NOMO-1 treated with dmso at 0.1 percent for 144 hours (cell line): Measurements from ENCODE around the gene FKBP6.
"Not testable (repeated sequence)": the region's sequence is repeated elsewhere in the genome, so short reads cannot be mapped to it uniquely, and the experiment has no call there.

Experiments
- DNase-seq: peaks from one replicate; lab custom pipeline; 2025; ENCODE audit not compliant: unreplicated experiment; lab: John Stamatoyannopoulos, UW

FKBP6 gene

DNA sequence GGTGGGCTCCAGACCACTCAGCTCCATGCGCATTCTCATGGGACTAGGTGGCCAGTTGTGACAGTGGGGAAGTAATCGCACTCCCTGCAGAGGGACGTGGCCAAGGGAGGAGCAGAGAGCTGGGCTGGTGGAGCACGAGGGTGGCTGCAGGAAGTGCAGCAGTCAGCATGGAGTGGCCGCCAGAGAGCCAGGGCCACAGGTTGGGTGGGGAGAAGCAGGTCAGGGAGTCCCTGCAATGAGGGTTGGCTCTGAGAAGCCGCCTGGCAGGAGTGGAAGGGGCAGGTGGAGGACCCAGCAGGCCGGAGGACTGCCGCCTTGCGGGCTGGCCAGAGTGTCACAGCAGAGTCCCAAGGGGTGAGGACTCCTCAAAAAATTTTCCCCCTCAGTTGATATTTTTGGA, 26.2 kb downstream of the FKBP6 start:
- DNase-seq = no peak

DNA sequence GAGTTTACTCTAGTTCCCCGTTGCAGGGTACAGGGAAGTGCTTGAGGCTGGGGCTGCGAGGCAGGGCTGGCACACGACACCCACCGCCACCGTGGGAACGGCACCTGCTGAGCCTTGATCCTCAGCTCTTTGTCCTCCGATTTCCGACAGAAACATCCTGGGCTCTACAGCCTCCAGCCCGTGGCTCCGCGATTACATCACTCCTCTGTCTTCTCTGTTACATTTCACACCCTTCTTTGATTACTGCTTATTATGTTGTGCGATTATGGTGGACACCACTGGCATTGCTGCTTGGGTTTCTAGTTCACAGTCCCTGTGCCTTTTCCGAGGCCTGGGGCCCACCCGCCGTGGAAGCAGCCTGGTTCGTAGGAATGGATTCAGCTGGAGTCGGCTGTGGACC, 26.9 kb downstream of the FKBP6 start:
- no peak for DNase-seq

DNA sequence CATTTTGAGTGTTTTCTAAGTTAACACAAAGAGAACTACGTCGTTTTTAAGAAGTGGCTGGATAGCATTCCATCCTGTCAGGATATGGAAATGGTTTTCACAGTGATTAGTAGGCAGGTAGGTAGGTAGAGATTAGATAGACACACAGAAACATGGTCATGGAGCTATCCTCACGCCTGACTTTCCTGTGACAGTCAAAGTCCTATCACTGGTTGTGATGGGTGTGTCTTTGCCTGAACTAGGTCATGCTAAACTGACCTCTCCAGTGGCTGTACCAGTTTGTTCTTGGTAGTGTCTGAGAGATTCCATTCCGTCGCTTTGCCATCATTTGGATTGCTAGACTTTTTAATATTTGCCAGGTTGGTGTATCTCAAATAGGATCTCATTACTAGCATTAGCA, 28.2 kb downstream of the FKBP6 start:
- DNase-seq = no peak

DNA sequence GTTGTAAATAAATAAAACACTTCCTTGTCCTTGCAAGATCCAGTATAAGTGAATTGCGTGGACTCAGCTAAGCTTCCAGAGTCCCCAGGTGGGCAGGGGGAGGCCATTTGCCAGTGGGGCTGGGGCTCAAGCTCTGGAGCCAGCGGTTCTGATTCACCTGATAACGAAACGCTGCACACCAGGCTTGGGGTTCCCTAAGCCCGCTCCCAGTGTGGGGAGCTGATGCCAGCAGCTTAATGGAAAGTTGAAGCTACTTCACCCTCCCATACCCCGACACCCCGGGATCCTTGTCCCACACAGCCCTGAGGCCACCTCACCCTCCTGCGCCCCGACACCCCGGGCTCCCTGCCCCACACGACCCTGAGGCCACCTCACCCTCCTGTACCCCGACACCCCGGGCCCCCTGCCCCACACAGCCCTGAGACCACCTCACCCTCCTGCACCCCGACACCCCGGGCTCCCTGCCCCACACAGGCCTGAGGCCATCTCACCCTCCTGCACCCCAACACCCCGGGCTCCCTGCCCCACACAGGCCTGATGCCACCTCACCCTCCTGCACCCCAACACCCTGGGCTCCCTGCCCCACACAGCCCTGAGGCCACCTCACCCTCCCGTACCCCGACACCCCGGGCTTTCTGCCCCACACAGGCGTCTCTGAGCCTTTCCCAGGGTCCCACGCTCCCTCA, 30.8 kb downstream of the FKBP6 start:
- DNase-seq = no peak

DNA sequence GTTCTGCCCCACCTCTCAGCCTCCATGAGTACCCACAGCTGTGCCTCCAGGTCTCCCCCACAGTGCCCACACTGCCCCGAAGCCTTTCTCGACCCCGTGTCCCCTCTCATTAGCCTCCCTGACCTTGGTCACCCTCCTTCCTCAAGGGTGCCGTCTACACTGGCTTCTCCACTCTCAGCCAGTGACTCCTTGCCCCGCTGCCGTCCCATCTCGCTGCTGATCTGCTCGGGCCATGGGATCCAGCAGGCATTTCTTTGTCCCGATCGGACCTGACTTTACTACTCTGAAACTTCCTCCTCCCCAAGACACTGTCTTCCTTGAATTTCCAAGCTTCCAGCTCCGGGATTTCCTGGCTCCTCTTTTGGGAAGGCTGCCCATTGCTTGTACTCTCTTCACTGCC, 31.3 kb downstream of the FKBP6 start:
- no peak for DNase-seq

DNA sequence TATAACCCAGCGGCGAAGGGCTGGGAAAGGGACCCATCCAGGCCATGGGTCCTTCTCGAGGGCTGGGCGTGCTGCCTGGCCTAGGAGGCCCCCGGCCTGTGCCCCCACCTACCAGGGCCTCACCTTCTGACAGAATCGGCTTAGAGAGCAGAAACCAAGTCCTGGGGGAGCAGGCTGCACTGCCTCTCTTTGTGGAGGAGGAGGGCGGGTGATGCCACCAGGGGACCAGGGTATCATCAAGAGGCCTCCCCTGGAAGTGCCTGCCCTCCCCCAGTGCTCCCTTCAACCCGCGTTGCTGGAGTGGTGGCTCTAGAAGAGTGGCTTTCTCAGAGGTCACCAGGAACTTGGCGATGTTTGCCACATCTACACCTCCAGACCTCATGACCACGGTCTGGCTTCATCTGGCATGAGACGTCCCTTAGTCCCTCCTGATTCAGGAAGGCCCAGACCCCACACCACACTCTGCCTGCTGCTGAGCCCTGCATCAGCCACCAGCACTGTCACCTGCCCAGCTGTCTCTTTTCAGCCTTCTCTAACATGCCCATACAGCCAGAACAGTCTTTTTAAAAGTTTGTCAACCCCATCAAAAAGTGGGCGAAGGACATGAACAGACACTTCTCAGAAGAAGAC, 31.9 kb downstream of the FKBP6 start:
- DNase-seq = no peak

DNA sequence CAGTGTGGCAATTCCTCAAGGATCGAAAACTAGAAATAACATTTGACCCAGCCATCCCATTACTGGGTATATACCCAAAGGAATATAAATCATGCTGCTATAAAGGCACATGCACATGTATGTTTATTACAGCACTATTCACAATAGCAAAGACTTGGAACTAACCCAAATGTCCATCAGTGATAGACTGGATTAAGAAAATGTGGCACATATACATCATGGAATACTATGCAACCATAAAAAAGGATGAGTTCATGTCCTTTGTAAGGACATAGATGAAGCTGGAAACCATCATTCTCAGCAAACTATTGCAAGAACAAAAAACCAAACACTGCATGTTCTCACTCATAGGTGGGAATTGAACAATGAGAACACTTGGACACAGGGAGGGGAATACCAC, 32.6 kb downstream of the FKBP6 start:
- DNase-seq = not testable (repeated sequence)

DNA sequence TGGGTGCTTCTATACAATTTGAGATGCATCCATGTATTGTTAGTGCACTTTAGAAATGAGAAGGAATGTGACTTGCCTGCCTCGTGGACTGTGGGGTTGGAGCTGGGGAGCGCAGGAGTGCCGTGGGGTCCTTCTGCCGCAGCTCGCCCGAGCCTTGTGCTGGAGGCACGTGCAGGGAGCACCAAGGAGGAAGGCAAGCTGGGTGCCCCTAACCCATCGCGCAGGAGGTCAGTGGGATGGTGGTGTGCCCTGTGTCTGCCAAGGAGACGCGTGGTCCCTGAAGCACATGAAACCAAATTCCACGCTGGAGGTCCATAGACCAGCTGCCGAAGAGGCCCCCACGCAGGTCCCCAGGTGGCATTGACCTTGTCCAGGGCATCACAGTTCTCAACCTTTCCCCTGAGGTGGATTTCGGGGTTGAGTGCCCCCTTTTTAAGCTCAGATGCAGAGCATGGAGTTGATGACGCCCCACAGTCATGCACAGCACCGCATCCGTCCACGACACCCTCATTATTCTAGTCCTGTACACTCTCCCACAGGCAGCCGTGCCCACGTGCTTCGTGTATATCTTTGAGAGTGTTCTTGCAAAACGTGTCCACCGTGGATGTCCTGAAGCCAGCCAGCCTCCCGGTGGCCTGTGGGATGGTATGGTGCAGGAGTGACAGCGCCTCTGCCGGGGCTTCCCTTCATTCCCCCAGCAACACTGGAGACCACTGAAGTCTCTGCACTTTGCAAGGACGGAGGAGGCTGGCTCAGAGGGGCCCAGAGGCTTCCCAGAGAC, 35.5 kb downstream of the FKBP6 start:
- no peak for DNase-seq

DNA sequence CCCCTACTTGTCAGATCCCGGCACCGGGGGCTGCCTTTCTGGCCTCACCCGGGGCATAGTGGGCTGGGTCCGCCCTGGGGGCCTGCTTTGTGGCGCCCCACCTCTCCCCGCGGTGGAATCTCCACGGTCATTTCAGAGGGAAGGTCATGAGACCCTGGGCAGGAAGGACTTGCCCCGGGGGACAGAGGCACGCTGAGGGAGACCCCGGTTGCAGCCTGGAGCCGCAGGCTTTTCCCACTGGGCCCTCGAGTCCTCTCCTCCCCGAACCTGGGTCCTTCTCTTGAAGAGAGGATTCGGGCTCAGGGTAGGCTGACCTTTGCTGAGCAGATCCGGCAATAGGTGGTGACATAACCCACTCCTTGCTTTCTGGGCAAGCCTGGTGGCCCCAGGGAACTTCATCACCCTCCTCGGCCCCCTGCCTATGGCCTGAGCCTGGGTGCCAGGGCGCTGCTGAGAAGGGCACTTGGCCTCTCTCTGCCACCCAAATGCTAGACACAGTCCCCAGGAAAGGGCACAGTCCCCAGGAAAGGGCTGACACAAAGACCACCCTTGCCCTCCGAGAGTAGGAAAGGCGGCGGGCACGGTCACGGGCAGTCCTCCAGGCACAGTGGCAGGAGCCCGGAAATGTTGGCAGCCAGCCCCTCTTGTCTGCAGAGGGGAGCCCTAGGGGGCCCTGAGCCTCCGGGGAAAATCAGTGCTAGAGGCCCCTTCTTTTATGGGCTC, 36.2 kb downstream of the FKBP6 start:
- DNase-seq = no peak

DNA sequence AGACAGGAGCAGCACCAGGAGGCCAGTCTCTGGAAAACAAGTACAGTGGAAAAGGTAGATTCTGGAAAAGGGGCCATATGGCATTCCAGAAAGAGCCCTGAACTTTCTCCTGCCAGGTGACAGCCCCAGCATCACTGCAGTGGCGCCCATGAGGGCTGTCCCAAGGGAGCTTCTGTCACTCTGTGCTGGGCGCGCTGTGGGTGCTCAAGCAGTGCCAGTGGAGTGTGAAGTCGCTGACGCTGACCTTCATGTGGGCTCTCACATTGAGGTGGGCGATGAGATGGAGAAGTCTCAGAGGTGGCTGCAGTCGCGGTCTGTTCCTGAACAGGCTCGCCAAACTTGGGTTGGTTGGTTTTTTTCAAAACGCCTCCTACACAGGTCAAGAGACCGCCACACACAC, 38.2 kb downstream of the FKBP6 start:
- no peak for DNase-seq

DNA sequence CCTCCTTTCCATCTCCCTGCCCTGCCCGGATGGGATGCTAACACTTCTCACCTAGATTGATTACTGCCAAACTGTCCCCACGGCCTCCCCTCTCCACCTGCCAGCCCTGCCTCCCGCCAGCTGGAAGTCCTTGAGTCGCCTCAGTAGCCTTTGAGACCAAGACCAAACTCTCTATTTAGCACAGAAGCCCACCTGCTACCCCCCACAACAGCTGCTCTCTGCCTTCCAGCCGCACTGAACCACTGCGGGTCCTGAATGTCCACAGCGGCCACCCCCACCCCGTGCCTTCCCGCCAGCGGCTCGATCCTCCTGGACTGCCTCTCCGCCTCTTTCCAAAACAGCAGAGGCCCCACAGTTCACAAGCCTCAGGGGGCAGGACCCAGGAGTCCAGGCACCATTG, 39.0 kb downstream of the FKBP6 start:
- DNase-seq = no peak

DNA sequence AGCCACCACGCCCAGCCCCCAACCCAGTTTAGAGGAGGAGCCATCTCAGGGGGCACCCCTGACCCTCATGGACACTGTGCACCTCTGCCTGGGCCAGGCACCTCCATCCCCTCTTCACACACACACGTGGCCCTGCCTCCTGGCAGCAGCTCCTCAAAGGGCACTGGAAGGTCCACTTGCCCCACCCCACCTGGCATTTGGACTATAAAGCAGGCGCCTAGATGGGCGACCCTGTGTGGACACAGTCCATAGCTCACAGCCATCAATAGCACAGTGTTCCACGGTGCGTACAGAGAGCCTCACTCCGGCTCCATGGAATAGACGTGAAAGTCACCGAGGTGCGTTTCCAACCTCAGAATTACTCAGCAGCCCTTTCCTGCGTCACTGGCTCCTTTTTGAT, 41.0 kb downstream of the FKBP6 start:
- no peak for DNase-seq

DNA sequence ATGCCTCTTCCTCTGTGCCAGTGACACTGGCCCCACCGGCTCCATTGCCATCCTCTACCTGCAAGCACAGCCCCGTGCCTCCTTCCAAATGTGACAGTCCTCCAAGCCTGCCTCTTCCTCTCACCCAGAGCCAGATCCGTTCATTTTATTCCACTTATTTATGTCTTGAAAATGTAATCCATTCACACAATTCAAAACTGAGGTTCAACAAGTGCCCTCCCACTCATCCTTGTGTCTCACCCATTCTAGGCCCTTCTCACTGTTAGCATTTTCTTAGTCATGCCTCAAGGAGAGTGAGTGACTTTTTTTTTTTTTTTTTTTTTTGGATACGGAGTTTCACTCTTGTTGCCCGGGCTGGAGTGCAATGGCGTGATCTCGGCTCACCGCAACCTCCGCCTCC, 41.7 kb downstream of the FKBP6 start:
- DNase-seq = no peak

DNA sequence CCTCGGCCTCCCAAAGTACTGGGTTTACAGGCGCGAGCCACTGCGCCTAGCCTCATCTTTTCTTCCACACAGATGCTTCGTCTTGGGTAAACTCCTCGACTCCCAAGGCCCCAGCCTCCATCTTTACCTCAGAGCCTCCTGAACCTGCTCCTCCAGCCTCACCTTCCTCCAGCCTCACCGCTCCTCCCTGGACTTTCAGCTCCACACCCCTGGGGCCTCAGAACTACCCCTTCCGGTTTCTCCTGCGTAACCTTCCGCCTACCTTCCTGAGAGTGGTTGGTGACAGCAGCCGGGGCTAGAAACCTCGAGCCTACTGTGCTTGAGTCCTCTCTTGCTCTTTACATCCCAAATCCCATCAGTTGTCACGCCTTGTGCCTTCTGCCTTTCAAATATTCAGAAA, 45.8 kb downstream of the FKBP6 start:
- DNase-seq = no peak

DNA sequence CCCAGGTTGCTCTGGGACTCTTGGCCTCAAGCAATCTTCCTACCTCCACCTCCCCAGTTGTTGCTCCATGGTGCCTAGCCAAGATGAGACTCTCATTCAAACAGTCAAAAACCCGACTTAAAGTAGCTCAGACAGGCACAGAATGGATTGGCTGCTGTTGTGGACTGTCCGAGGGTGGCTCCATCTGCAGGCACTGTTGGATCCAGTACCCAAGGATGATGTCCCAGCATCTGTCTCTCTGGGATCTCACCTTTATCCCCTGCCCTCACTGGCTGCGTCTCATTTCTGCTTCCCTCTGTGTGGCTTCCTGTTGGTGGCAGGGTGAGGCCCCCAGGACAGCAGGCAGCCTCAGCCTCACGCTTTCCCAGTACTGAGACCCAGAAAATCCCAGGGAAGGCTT, 48.3 kb downstream of the FKBP6 start:
- not testable (repeated sequence) for DNase-seq

DNA sequence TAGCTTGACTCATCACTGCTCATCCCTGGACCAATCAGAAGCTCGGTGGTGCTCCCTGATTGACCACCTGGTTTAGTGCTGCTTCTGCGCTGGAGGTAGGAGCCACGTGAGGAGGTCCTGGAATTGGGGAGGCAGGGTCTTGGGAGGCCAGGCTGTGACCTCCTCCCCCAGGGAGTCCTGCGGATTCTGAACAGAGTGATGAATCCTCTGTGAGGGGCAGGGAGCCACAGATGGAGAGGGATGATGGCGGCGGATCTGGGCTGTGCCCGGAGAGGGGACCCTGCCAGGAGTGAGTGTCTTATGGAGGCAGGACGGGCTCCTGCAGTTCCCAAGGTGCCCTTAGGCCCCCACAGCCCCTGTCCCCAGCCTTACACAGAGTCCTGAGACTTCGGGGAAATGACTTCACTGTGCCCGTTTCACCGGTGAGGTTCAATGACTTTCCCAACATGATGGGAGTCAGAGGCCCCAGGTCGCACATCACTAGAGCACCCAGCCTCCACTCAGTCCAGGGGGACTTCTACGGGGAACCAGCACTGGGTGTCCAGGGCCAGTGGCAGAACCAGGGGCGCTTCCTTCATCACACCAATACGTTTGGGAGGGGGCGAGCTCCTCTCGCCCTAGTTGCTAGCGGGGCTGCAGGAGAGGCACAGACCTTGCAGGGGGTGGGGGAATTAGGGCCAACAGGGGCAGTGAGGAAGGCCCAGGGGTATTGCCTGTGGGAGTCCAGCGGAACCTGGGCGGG, 48.9 kb downstream of the FKBP6 start:
- DNase-seq = no peak

DNA sequence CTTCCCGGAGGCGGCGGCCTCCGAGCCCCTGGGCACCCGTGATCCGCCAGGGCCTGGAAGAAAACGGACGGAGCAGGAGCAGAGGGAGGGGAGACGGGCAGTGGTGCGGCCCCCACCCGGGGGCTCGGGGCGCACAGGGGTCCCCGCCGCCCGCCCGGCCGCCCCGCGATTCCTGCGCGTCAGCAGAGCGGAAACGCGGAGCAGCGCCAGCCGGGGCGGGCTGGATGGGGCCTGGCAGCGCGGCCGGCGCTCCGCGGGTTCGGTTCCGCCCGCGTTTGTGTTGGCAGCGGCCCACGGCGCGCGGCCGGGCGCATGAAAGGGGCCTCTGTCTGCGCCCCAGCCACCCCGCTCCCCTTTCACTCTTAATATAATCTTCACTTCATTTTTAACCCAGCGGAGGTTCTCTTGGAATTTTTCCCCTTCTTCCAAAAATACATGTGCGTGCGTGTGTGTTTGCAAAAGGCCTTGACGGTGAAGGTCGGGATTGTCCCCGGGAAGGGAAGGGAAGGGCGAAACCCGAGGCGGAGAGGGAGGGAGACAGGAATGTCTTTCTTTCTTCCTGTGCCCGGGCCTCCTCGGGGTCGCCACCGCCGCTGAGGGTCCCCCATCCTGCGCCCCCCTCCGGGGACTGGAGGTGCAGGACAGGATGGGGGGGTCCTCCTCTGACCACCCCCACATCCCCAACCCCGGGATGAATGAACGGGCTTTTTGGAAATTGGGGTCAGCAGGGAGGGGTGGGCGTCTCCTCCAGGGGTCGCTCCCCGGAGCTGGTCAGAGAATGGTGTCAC, 49.6 kb downstream of the FKBP6 start:
- DNase-seq = not testable (repeated sequence)

DNA sequence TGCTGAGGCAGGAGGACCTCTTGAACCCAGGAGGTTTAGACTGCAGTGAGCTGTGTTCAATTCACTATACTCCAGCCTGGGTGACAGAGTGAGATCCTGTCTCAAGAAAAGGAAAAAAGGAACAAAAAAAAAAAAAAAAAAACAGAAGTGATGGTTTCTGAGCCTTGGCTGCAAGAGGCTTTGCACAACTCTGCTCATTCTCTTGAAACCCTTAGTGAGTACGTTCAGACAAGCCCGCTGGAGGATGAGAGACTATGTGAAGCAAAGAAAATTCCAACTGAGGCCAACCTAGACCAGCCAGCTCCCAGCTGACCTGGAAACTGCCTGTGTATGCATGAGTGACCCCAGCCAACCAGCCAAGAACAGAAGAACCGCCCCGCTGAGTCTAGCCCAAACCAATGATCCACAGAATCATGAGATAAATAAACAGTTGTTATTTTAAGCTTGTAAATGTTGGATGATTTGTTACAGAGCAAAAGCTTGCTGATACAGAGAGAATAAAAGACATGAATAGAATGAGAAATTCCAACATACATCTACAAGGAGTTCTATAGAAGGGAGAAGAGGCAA, 55.1 kb downstream of the FKBP6 start:
- peak; percentile 99 for DNase-seq

DNA sequence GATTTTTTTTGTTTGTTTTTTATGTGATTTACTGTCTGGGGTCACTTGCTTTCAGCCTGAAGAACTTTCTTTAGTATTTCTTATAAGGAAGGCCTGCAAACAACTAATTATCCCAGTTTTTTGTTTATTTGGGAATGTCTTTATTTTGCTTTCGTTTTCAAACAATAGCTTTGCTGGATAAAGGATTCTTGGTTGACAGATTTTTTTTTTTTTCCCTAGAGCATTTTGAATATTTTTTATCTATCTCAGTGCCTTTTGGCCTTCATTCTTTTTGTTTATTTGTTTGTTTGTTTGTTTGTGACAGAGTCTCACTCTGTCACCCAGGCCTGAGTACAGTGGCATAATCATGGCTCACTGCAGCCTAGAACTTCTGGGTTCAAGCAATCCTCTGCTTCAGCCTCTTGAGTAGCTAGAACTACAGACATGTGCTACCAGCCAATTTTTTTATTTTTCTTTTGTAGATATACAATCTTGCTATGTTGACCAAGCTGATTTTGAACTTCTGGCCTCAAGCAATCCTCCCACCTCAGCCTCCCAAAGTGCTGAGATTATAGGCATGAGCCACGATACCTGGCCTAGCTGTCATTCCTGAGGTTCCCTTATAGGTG, 59.4 kb downstream of the FKBP6 start:
- no peak for DNase-seq
